Mucosa of descending colon (tissue), 3 donors: Measurements from ENCODE around the gene NEURL1B. TPM values are rescaled to one million over a fixed set of nuclear protein-coding genes. Genes with fewer than 3 reads are reported as not detected.

Experiments used
- ATAC-seq: fragments of 200-7000 bp; cut with Tn5 transposase; one replicate; pipeline ENCODE4 v1.9.1; 2020; ENCODE audit warnings: mild to moderate bottlenecking, moderate library complexity
- DNase-seq, 3 donors: peaks; one replicate each; pipeline ENCODE4 v3.0.0-alpha.2; 2020
- H3K36me3 ChIP-seq: fragments of 200-600 bp; one replicate; pipeline ENCODE4 v1.8.0; 2021; ENCODE audit warnings: low read depth, mild to moderate bottlenecking
- H3K4me1 ChIP-seq: fragments of 200-600 bp; one replicate; pipeline ENCODE4 v1.8.0; 2021; ENCODE audit warnings: low read depth, mild to moderate bottlenecking
- H3K4me3 ChIP-seq: fragments of 200-600 bp; one replicate; pipeline ENCODE4 v1.8.0; 2021; ENCODE audit warnings: mild to moderate bottlenecking
- H3K9me3 ChIP-seq: fragments of 200-600 bp; one replicate; pipeline ENCODE4 v1.8.0; 2021; ENCODE audit warnings: mild to moderate bottlenecking
- CTCF ChIP-seq: fragments of 200-600 bp; IDR thresholded peaks from one replicate; pipeline ENCODE4 v1.8.0; 2022; ENCODE audit warnings: antibody characterized with exemption, mild to moderate bottlenecking
- intact Hi-C, 2 donors: fragments of 100-400 bp; cut with DNase I in 1 of 2; cut with micrococcal nuclease in 1 of 2; formaldehyde crosslinking; loops; one replicate each; pipeline versions ENCODE4 v1.11.0 to v1.11.1; 2022; cut with DNase I, micrococcal nuclease
- long read RNA-seq, 2 donors: library from polyadenylated mRNA; unstranded; transcript quantifications; one replicate each; pipeline ENCODE4 v2.0.0, GENCODE V29; 2019 to 2021
- total RNA-seq, 3 donors: library from RNA; stranded (reverse); fragmentation: NEBNext Ultra II Directional in 2 of 3; extraction: Animal tissue kit (Norgen Biotek cat#: 25700) in 2 of 3; gene quantifications; one replicate each; pipeline versions ENCODE4 v1.2.1 to v1.2.4, GENCODE V29; 2021 to 2023
- donor health status: DM: no; HTN: no; CAD: no; lungs with moderate emphysema.
- donor health status: DM: no; HTN: no; CAD: no.
- donor health status: DM: no; HTN: yes; CAD: no.

The NEURL1B gene
- total RNA-seq = 10 to 100 TPM; 65.7 to 97.6 (median 96.6) TPM
- long read RNA-seq, donor 1, full-length matches to known transcripts = 3 of 51 reads
- long read RNA-seq, donor 1, partial matches to known transcripts = 3 of 51 reads
- long read RNA-seq, donor 1, other reads (novel, unspliced or antisense) = 45 of 51 reads
- long read RNA-seq, donor 2, partial matches to known transcripts = 1 of 18 reads
- long read RNA-seq, donor 2, other reads (novel, unspliced or antisense) = 17 of 18 reads

- no peak for TF ChIP-seq CTCF
- Histone ChIP-seq H3K9me3 (no peaks in the 10 kb centered on the region), H3K4me3 (peak within 1 kb of the TSS; percentile 80), H3K4me1 (peaks cover 47% of the 10 kb centered on the region), H3K36me3 (no peaks in the 10 kb centered on the region)
- ATAC-seq = peak; percentile 69
- intact Hi-C loops = loop anchor here in 1 of 2 donors (5.0 kb wide), 1 partner anchor 164 kb away; no protein-coding TSS in a partner anchor
- peak; percentile 84 to 90 (median 88) for DNase-seq
Observed at GRCh38 chr5:172640822-172641358, at the start of gene NEURL1B. TSS of gene NEURL1B (plus strand) at chr5:172641263. CDS start at chr5:172641407, 144 bp downstream.

- Histone ChIP-seq H3K4me1 (peaks cover under 1% of the 10 kb centered on the region), H3K36me3 (no peaks in the 10 kb centered on the region), H3K4me3 (no peak overlapping the region), H3K9me3 (no peaks in the 10 kb centered on the region)
- intact Hi-C loops = no loop called here
- no peak for ATAC-seq
- no peak for TF ChIP-seq CTCF
- DNase-seq = no peak
Observed at GRCh38 chr5:172591636-172592035, 49.4 kb upstream of the NEURL1B start.

GRCh38 chr5:172592881-172593280 is 48.2 kb upstream of the NEURL1B start:
- no peak for ATAC-seq
- intact Hi-C loops = no loop called here
- DNase-seq = no peak

GRCh38 chr5:172593306-172593705 is 47.8 kb upstream of the NEURL1B start:
- intact Hi-C loops = no loop called here
- H3K36me3 ChIP-seq = no peaks in the 10 kb centered on the region
- ATAC-seq = no peak
- TF ChIP-seq CTCF = no peak
- no peaks in the 10 kb centered on the region for H3K9me3 ChIP-seq
- H3K4me1 ChIP-seq = no peaks in the 10 kb centered on the region
- no peak for DNase-seq
- no peak overlapping the region for H3K4me3 ChIP-seq

More at GRCh38 chr5:172592881-172593280, 48.2 kb upstream of the NEURL1B start:
- H3K9me3 ChIP-seq = no peaks in the 10 kb centered on the region
- no peak for TF ChIP-seq CTCF
- no peaks in the 10 kb centered on the region for H3K4me1 ChIP-seq
- H3K4me3 ChIP-seq = no peak overlapping the region
- no peaks in the 10 kb centered on the region for H3K36me3 ChIP-seq

- ATAC-seq = no peak
- H3K4me1 ChIP-seq = no peaks in the 10 kb centered on the region
- no peak for DNase-seq
- intact Hi-C loops = no loop called here
- no peak for TF ChIP-seq CTCF
- no peak overlapping the region for H3K4me3 ChIP-seq
- H3K9me3 ChIP-seq = no peaks in the 10 kb centered on the region
- H3K36me3 ChIP-seq = no peaks in the 10 kb centered on the region
Observed at GRCh38 chr5:172593721-172594235, 47.3 kb upstream of the NEURL1B start.
